Left ventricle myocardium inferior (tissue), 1 donor: ENCODE measurements around the gene SH3TC1. TPM values are rescaled to one million over a fixed set of nuclear protein-coding genes. Genes with fewer than 3 reads are reported as not detected.

Source experiments
- DNase-seq: peaks from one replicate; pipeline ENCODE4 v3.0.0-alpha.2; 2020
- H3K27ac ChIP-seq: fragments of 200-600 bp; replicated peaks from 2 replicates; pipeline ENCODE4 v1.8.0; 2021
- H3K27me3 ChIP-seq: fragments of 200-600 bp; 2 replicates; pipeline ENCODE4 v1.8.0; 2021; ENCODE audit warnings: low read depth
- H3K36me3 ChIP-seq: fragments of 200-600 bp; 2 replicates; pipeline ENCODE4 v1.8.0; 2021
- H3K4me1 ChIP-seq: fragments of 200-600 bp; 2 replicates; pipeline ENCODE4 v1.8.0; 2021
- H3K4me3 ChIP-seq: fragments of 200-600 bp; 2 replicates; pipeline ENCODE4 v1.8.0; 2021; ENCODE audit warnings: mild to moderate bottlenecking, moderate library complexity
- H3K9me3 ChIP-seq: fragments of 200-600 bp; replicated peaks from 2 replicates; pipeline ENCODE4 v1.8.0; 2021
- intact Hi-C: fragments of 100-400 bp; cut with micrococcal nuclease; formaldehyde crosslinking; loops from one replicate; pipeline ENCODE4 v1.11.0; 2022
- total RNA-seq: library from RNA; stranded (reverse); fragmentation: NEBNext Ultra II Directional; extraction: Animal tissue kit (Norgen Biotek cat#: 25700); gene quantifications from one replicate; pipeline ENCODE4 v1.2.1, GENCODE V29; 2021
- TF ChIP-seq, protein P1 (sequence below): fragments of 200-600 bp; IDR thresholded peaks from 2 replicates; pipeline ENCODE4 v1.8.0; 2021; ENCODE audit warnings: antibody characterized with exemption, mild to moderate bottlenecking, borderline replicate concordance
- donor health status: DM: no; HTN: yes; CAD: no; lungs with severe emphysema.

The SH3TC1 gene
- total RNA-seq, 1 donor from 2014 or later, result 13.6 TPM

DNA sequence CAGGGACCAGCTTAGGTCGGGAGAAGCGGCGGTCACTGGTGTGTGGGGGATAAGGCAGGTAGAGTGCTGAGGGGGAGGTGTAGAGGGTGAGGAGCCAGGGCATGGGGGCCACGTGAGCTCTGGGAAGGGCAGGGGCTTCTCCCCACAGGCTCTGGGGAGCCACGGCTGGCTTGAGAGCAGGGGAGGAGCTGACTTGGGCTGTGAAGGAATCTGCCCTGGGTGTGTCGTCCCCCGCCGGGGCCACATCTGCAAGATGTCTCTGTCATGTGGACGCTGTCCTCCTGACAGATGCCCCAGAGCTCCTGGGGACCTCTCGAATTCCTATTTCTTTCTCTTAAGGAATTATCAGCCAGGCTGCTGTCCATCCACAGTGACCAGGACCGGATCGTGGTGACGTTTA, 15.0 kb downstream of the SH3TC1 start:
- H3K4me1 ChIP-seq, result peaks cover 16% of the 10 kb centered on the region
- no peak for DNase-seq
- no peaks in the 10 kb centered on the region for H3K27me3 ChIP-seq
- intact Hi-C loops, result no loop called here
- H3K27ac ChIP-seq, result no peak overlapping the region
- H3K9me3 ChIP-seq, result no peaks in the 10 kb centered on the region
- TF ChIP-seq, protein P1, sequence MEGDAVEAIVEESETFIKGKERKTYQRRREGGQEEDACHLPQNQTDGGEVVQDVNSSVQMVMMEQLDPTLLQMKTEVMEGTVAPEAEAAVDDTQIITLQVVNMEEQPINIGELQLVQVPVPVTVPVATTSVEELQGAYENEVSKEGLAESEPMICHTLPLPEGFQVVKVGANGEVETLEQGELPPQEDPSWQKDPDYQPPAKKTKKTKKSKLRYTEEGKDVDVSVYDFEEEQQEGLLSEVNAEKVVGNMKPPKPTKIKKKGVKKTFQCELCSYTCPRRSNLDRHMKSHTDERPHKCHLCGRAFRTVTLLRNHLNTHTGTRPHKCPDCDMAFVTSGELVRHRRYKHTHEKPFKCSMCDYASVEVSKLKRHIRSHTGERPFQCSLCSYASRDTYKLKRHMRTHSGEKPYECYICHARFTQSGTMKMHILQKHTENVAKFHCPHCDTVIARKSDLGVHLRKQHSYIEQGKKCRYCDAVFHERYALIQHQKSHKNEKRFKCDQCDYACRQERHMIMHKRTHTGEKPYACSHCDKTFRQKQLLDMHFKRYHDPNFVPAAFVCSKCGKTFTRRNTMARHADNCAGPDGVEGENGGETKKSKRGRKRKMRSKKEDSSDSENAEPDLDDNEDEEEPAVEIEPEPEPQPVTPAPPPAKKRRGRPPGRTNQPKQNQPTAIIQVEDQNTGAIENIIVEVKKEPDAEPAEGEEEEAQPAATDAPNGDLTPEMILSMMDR, result no peak
- H3K36me3 ChIP-seq, result peaks cover 24% of the 10 kb centered on the region
- H3K4me3 ChIP-seq, result no peak overlapping the region

DNA sequence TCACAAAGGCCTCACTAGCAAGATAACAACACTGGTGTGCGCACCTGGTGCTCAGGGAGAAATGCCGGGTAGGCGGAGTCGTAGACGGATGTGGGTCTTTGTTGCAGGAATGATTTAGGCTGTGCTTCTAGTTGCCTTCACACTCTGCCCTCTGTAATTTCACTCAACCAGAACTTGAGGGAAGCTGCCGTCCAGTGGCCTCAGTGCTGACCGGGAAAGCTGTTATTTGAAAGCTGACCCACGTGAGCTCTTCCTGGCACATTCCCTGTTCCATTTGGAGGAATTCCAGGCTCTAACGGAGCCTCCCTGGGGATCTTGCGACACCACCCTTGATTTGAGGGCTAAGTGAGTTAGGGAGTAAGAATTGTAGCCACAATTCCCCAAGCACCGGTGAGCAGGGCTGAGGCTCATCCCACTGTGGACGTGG, 15.9 kb downstream of the SH3TC1 start:
- Histone ChIP-seq H3K4me1 (peaks cover 16% of the 10 kb centered on the region), H3K27me3 (no peaks in the 10 kb centered on the region), H3K36me3 (peaks cover 22% of the 10 kb centered on the region), H3K9me3 (no peaks in the 10 kb centered on the region), H3K4me3 (no peak overlapping the region), H3K27ac (no peak overlapping the region)
- TF ChIP-seq, protein P1, result no peak
- no peak for DNase-seq
- intact Hi-C loops, result no loop called here

DNA sequence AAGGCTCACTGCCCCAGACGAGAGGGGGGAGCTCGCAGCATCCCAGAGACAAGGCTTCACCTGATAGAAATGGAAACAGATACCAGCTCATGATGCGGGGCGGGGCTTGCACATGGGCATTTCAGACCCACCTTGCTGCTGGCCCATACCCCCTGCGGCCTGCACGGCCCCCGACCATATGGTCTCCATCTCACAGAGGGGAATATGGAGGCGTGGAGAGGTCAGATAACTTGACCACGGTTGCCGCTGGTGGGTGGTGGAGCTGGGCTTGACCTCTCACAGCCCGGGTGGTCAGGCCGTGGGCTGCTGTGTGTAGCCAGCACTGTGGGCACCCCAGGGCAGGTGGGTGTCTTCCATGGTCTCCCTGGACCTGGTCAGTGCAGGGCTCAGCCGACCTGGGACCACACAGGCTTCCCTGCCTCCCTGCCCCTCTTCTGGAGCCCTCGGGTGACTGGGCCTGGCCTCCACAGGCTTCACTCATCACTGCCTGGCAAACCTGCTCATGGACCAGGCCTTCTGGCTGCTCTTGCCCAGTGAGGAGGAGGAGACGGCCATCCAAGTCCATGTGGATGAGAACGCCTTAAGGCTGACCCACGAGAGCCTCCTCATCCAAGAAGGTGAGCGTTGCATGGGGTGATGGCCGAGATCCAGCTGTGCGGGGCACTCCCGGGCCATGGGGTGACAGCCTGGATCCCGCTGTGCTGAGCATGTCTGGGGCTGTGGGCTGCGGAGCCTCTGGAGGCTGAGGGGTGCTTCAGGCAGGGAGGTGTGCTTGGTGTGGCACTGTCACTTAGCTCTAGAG, 16.8 kb downstream of the SH3TC1 start:
- Histone ChIP-seq H3K4me3 (no peak overlapping the region), H3K27me3 (no peaks in the 10 kb centered on the region), H3K4me1 (peaks cover 16% of the 10 kb centered on the region), H3K9me3 (no peaks in the 10 kb centered on the region), H3K36me3 (peaks cover 31% of the 10 kb centered on the region), H3K27ac (no peak overlapping the region)
- intact Hi-C loops, result no loop called here
- TF ChIP-seq, protein P1, result no peak
- no peak for DNase-seq

DNA sequence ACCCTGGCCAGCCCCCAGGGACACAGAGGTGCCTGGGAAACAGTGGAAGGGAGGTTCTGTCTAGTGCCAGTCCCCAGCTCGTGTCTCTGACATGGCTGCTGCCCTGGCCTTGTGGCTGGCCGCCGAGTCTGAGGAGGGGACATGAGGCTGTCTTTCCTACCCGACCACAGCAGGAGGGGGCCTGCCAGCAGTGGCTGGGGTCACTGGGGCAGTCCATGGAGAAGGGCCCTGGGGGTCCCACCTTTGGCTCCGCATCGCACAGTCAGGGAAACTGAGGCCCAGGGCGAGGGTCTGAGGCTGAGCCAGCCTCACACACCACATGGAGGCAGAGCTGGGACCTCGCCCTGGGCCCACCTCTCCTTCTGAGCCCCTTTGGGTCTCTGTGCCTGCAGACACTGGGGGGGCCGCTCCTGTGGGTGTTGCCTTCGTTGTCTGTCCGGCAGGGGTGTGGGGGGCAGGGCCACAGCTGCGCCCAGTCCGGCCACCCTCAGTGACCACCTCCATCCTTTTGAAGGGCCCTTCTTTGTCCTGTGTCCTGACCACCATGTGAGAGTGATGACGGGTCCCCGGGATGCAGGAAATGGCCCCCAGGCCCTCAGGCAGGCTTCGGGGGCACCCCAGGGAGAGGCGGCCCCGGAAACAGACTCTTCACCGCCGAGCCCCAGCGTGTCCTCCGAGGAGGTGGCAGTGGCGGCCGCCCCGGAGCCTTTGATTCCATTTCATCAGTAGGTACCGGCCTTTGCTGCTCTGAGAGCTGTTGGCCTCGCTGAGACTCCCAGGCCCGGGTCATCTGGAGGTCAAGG, 17.6 kb downstream of the SH3TC1 start:
- intact Hi-C loops, result no loop called here
- peaks cover 32% of the 10 kb centered on the region for H3K36me3 ChIP-seq
- no peak for DNase-seq
- TF ChIP-seq, protein P1, result no peak
- H3K4me1 ChIP-seq, result peaks cover 16% of the 10 kb centered on the region
- H3K4me3 ChIP-seq, result no peak overlapping the region
- no peaks in the 10 kb centered on the region for H3K9me3 ChIP-seq
- H3K27me3 ChIP-seq, result no peaks in the 10 kb centered on the region
- H3K27ac ChIP-seq, result no peak overlapping the region

DNA sequence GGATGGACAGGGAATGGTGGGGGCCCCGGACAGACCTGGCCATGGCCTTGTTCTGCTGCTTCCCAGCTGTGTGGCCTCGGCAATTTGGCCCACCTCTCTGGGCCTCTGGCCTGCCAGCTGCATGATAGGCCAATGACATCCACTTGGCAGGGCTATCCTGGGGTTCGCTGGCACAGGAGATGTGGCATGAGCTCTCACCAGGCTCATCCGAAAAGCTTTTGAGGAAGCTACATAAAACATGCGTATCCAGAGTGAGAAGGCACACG, 18.1 kb downstream of the SH3TC1 start:
- peaks cover 32% of the 10 kb centered on the region for H3K36me3 ChIP-seq
- H3K27me3 ChIP-seq, result no peaks in the 10 kb centered on the region

More for the DNA sequence above, 18.1 kb downstream of the SH3TC1 start:
- Histone ChIP-seq H3K9me3 (no peaks in the 10 kb centered on the region), H3K4me3 (no peak overlapping the region), H3K4me1 (peaks cover 20% of the 10 kb centered on the region), H3K27ac (no peak overlapping the region)
- TF ChIP-seq, protein P1, result no peak
- intact Hi-C loops, result no loop called here
- DNase-seq, result no peak
